Measurements from ENCODE around the gene OR4D9.

DNA sequence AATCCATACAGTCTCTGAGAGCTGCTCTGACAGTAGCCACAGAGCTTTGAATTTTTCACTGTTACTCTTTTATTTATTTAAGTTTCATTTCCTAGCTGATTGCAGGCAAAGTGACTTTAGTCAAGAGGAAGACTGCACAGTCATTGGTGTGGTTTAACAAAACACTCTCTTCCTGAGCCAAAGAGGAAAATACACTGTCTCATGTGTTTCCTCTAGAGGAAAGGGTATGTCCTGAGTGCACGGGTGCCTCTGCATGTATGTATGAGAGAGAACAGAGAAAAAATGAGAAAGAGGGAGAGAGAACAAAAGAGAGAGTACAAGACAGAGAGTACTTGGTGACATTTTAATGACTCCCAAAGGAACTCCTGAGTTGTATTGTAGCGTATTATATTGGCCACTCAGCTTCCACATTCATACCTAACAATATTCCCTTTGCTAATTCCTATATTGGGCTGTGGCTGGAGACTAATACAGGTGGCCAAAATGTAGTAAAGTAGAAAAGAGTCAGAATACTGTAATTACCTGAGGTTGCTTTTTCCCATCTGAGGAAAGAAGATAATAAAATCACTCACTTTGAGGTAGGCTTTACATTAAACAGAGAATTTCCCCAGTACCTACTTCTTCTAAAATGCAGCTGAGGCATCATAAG, at the start of gene OR4D9:
- TF ChIP-seq SIN3A (IDR thresholded peaks at IDR 0.05; ENCODE audit: borderline replicate concordance, low read depth, low read length) (no peak), MXI1 (IDR thresholded peaks at IDR 0.05; ENCODE audit: low read depth, low read length) (no peak), TAF1 (IDR thresholded peaks at IDR 0.05; ENCODE audit: borderline replicate concordance, low read depth, low read length) (no peak), JUND (IDR thresholded peaks at IDR 0.05) (no peak), POLR2AphosphoS5 (IDR thresholded peaks at IDR 0.05; ENCODE audit: low read depth, low read length) (no peak), CHD2 (IDR thresholded peaks at IDR 0.05; ENCODE audit: low read length, partially characterized antibody) (no peak), EZH2phosphoT487 (IDR thresholded peaks at IDR 0.05; ENCODE audit: borderline replicate concordance, low read depth) (no peak), RXRA (IDR thresholded peaks at IDR 0.05; ENCODE audit: borderline replicate concordance, low read depth) (no peak)
- TF ChIP-seq, protein P1, sequence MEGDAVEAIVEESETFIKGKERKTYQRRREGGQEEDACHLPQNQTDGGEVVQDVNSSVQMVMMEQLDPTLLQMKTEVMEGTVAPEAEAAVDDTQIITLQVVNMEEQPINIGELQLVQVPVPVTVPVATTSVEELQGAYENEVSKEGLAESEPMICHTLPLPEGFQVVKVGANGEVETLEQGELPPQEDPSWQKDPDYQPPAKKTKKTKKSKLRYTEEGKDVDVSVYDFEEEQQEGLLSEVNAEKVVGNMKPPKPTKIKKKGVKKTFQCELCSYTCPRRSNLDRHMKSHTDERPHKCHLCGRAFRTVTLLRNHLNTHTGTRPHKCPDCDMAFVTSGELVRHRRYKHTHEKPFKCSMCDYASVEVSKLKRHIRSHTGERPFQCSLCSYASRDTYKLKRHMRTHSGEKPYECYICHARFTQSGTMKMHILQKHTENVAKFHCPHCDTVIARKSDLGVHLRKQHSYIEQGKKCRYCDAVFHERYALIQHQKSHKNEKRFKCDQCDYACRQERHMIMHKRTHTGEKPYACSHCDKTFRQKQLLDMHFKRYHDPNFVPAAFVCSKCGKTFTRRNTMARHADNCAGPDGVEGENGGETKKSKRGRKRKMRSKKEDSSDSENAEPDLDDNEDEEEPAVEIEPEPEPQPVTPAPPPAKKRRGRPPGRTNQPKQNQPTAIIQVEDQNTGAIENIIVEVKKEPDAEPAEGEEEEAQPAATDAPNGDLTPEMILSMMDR (IDR thresholded peaks at IDR 0.05) = no peak
- TF ChIP-seq, protein P2, sequence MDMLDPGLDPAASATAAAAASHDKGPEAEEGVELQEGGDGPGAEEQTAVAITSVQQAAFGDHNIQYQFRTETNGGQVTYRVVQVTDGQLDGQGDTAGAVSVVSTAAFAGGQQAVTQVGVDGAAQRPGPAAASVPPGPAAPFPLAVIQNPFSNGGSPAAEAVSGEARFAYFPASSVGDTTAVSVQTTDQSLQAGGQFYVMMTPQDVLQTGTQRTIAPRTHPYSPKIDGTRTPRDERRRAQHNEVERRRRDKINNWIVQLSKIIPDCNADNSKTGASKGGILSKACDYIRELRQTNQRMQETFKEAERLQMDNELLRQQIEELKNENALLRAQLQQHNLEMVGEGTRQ (IDR thresholded peaks at IDR 0.05; ENCODE audit: borderline replicate concordance, low read depth, low read length) = no peak
- TF ChIP-seq, protein P3, sequence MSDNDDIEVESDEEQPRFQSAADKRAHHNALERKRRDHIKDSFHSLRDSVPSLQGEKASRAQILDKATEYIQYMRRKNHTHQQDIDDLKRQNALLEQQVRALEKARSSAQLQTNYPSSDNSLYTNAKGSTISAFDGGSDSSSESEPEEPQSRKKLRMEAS (IDR thresholded peaks at IDR 0.05; ENCODE audit: low read depth) = no peak
- TF ChIP-seq, protein P4, sequence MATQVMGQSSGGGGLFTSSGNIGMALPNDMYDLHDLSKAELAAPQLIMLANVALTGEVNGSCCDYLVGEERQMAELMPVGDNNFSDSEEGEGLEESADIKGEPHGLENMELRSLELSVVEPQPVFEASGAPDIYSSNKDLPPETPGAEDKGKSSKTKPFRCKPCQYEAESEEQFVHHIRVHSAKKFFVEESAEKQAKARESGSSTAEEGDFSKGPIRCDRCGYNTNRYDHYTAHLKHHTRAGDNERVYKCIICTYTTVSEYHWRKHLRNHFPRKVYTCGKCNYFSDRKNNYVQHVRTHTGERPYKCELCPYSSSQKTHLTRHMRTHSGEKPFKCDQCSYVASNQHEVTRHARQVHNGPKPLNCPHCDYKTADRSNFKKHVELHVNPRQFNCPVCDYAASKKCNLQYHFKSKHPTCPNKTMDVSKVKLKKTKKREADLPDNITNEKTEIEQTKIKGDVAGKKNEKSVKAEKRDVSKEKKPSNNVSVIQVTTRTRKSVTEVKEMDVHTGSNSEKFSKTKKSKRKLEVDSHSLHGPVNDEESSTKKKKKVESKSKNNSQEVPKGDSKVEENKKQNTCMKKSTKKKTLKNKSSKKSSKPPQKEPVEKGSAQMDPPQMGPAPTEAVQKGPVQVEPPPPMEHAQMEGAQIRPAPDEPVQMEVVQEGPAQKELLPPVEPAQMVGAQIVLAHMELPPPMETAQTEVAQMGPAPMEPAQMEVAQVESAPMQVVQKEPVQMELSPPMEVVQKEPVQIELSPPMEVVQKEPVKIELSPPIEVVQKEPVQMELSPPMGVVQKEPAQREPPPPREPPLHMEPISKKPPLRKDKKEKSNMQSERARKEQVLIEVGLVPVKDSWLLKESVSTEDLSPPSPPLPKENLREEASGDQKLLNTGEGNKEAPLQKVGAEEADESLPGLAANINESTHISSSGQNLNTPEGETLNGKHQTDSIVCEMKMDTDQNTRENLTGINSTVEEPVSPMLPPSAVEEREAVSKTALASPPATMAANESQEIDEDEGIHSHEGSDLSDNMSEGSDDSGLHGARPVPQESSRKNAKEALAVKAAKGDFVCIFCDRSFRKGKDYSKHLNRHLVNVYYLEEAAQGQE (IDR thresholded peaks at IDR 0.05; ENCODE audit: low read depth, low read length) = no peak
